ENCODE results near the gene GPATCH2. TPM values are rescaled to one million over a fixed set of nuclear protein-coding genes. Genes with fewer than 3 reads are reported as not detected.

The GPATCH2 gene
- total RNA-seq, 4 donors from 2014 or later = 10.5 to 33.2 (median 13.7) TPM

DNA sequence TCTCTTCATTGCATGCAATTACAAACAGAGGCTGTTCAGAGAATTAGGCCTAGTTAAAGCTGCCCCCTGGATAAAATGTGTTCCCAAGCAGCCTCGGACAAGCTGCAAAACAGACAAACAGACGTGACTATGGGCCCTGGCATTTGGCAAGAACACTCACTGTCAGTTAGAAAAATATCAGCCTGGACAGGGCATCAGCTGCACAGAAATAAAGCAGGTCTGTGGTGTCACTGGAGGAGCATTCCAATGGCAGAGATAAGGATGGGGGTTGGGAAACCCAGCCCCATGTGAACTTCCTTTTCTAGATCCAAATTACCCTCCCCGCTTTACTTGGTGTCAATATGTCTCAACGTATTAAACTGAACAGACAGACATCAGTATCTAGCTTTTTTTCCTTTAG is 177.1 kb downstream of the GPATCH2 start:
- WGBS = 89% methylated on average over 4 of the region's 4 CpGs
- peaks cover 3% of the 10 kb centered on the region for H3K36me3 ChIP-seq
- H3K4me1 ChIP-seq = no peaks in the 10 kb centered on the region
- H3K27me3 ChIP-seq = no peaks in the 10 kb centered on the region
- TF ChIP-seq EP300 (IDR thresholded peaks at IDR 0.05) (no peak), POLR2A (IDR thresholded peaks at IDR 0.05) (no peak), POLR2AphosphoS5 (IDR thresholded peaks at IDR 0.05) (no peak)
- TF ChIP-seq, protein P1, sequence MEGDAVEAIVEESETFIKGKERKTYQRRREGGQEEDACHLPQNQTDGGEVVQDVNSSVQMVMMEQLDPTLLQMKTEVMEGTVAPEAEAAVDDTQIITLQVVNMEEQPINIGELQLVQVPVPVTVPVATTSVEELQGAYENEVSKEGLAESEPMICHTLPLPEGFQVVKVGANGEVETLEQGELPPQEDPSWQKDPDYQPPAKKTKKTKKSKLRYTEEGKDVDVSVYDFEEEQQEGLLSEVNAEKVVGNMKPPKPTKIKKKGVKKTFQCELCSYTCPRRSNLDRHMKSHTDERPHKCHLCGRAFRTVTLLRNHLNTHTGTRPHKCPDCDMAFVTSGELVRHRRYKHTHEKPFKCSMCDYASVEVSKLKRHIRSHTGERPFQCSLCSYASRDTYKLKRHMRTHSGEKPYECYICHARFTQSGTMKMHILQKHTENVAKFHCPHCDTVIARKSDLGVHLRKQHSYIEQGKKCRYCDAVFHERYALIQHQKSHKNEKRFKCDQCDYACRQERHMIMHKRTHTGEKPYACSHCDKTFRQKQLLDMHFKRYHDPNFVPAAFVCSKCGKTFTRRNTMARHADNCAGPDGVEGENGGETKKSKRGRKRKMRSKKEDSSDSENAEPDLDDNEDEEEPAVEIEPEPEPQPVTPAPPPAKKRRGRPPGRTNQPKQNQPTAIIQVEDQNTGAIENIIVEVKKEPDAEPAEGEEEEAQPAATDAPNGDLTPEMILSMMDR (IDR thresholded peaks at IDR 0.05) = no peak
- H3K4me3 ChIP-seq = no peak overlapping the region
- H3K27ac ChIP-seq = no peak overlapping the region
- no peak for DNase-seq (ENCODE audit: low spot score in 2 of 2)
- no peaks in the 10 kb centered on the region for H3K9me3 ChIP-seq

GRCh38 chr1:217449370-217449769 is 181.5 kb downstream of the GPATCH2 start:
- no peak for DNase-seq (ENCODE audit: low spot score in 2 of 2)
- H3K4me1 ChIP-seq = no peaks in the 10 kb centered on the region
- WGBS = 81% methylated on average over 6 of the region's 6 CpGs
- H3K27ac ChIP-seq = no peak overlapping the region
- no peak overlapping the region for H3K4me3 ChIP-seq
- TF ChIP-seq POLR2A (IDR thresholded peaks at IDR 0.05) = no peak
- TF ChIP-seq POLR2AphosphoS5 (IDR thresholded peaks at IDR 0.05) = no peak
- TF ChIP-seq, protein P1 (IDR thresholded peaks at IDR 0.05) = no peak
- no peak for TF ChIP-seq EP300 (IDR thresholded peaks at IDR 0.05)
- no peaks in the 10 kb centered on the region for H3K27me3 ChIP-seq
- peaks cover 20% of the 10 kb centered on the region for H3K36me3 ChIP-seq
- H3K9me3 ChIP-seq = no peaks in the 10 kb centered on the region

DNA sequence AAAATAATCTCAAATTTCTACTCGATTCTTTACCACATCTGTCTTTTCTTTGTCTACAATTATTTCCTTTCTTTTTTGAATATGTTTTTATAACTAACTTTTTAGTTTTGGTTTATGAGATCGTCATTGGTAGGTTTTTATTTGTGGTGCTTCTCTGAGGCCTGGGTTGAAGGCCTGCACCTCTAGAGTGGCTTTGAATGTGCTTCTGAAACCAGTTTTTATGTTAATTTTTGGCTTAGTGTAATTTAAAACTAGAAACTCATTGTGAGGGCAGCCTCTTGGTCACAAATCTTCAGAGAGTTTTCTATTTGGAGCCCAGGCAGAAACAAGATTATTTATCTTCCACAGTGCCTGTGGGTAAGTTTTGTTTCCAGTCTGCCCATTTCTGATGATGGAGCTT is 187.0 kb downstream of the GPATCH2 start:
- Histone ChIP-seq H3K9me3 (no peaks in the 10 kb centered on the region), H3K4me3 (no peak overlapping the region), H3K4me1 (no peaks in the 10 kb centered on the region), H3K27ac (no peak overlapping the region), H3K36me3 (peaks cover 17% of the 10 kb centered on the region), H3K27me3 (no peaks in the 10 kb centered on the region)
- 94% methylated on average over 2 of the region's 2 CpGs for WGBS
- DNase-seq (ENCODE audit: low spot score in 2 of 2) = no peak
- TF ChIP-seq POLR2A (IDR thresholded peaks at IDR 0.05) = no peak
- TF ChIP-seq EP300 (IDR thresholded peaks at IDR 0.05) = no peak
- TF ChIP-seq, protein P1 (IDR thresholded peaks at IDR 0.05) = no peak
- TF ChIP-seq POLR2AphosphoS5 (IDR thresholded peaks at IDR 0.05) = no peak

DNA sequence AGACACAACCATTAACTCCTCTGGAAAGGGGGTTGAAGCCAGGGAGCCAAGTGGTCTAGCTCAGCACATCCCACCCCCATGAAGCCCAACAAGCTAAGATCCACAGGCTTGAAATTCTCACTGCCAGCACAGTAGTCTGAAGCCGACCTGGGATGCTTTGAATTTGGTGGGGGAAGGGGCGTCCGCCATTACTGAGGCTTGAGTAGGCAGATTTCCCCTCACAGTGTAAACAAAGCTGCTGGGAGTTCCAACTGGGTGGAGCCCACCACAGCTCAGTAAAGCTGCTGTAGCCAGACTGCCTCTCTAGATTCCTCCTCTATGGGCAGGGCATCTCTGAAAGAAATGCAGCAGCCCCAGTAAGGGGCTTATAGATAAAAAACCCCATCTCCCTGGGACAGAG is 193.5 kb downstream of the GPATCH2 start:
- Histone ChIP-seq H3K9me3 (no peaks in the 10 kb centered on the region), H3K27ac (no peak overlapping the region), H3K4me3 (no peak overlapping the region), H3K4me1 (no peaks in the 10 kb centered on the region), H3K27me3 (no peaks in the 10 kb centered on the region), H3K36me3 (peaks cover 15% of the 10 kb centered on the region)
- DNase-seq (ENCODE audit: low spot score in 2 of 2) = no peak
- WGBS = 67% methylated on average over 1 of the region's 3 CpGs
- TF ChIP-seq EP300 (IDR thresholded peaks at IDR 0.05) (no peak), POLR2AphosphoS5 (IDR thresholded peaks at IDR 0.05) (no peak)
- TF ChIP-seq, protein P1 (IDR thresholded peaks at IDR 0.05) = no peak

- TF ChIP-seq, protein P1 (IDR thresholded peaks at IDR 0.05) = no peak
- TF ChIP-seq POLR2AphosphoS5 (IDR thresholded peaks at IDR 0.05) (no peak), EP300 (IDR thresholded peaks at IDR 0.05) (no peak), POLR2A (IDR thresholded peaks at IDR 0.05) (no peak)
- no peaks in the 10 kb centered on the region for H3K9me3 ChIP-seq
- WGBS = 67% methylated on average over 4 of the region's 4 CpGs
- no peak overlapping the region for H3K4me3 ChIP-seq
- no peaks in the 10 kb centered on the region for H3K4me1 ChIP-seq
- H3K27ac ChIP-seq = no peak overlapping the region
- H3K27me3 ChIP-seq = no peaks in the 10 kb centered on the region
- peaks cover 15% of the 10 kb centered on the region for H3K36me3 ChIP-seq
- DNase-seq (ENCODE audit: low spot score in 2 of 2) = no peak
These were observed 195.7 kb downstream of the GPATCH2 start for GRCh38 chr1:217435204-217435603.

All from suprapubic skin (tissue), 4 donors.